GM12865 (cell line): ENCODE results near the gene BAIAP3.

Experiments used
- DNase-seq: peaks from one replicate; pipeline ENCODE4 v3.0.0; 2010; ENCODE audit warnings: low read depth
- H3K4me3 ChIP-seq: 2 replicates; pipeline ENCODE4 v1.5.1; 2011; ENCODE audit warnings: mild to moderate bottlenecking, low read depth, low read length, control low read depth
- TF ChIP-seq, protein P1 (sequence below): IDR thresholded peaks from 2 replicates; pipeline ENCODE4 v1.5.1; 2011; ENCODE audit warnings: low read length, control low read depth, low read depth, inconsistent platforms; ENCODE audit not compliant: insufficient read depth; ENCODE audit errors: missing control alignments

Gene BAIAP3

DNA sequence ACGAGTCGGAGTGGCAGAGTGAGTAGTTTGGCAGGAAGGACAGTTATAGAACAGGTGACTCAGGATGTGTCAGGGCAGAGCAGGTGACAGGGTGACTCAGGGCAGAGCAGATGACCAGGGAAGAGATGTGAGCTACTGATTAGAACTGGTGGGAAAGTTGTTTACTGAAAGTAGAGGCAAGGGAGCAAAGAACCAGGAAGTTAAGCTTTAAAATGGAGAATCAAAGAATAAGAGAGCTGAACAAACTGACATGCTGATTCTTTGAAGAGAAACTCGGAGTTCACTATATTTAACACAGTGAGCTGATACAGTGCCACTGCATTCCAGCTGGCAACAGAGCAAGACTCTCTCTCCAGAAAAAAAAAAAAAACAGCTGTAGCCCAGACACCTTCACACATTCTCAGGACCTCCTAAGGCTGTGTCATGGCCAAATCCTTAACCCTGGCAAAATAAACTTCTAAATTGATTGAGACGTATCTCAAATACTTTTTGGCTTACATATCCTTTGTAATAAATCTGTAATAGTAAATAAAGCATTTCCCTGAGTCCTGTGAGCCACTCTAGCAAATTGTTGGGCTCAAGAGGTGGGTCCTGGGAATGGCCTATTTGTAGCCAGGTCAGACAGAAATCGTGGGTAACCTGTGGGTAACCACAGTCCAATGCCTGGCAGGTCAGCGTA, 36.3 kb upstream of the BAIAP3 start:
- TF ChIP-seq, protein P1, sequence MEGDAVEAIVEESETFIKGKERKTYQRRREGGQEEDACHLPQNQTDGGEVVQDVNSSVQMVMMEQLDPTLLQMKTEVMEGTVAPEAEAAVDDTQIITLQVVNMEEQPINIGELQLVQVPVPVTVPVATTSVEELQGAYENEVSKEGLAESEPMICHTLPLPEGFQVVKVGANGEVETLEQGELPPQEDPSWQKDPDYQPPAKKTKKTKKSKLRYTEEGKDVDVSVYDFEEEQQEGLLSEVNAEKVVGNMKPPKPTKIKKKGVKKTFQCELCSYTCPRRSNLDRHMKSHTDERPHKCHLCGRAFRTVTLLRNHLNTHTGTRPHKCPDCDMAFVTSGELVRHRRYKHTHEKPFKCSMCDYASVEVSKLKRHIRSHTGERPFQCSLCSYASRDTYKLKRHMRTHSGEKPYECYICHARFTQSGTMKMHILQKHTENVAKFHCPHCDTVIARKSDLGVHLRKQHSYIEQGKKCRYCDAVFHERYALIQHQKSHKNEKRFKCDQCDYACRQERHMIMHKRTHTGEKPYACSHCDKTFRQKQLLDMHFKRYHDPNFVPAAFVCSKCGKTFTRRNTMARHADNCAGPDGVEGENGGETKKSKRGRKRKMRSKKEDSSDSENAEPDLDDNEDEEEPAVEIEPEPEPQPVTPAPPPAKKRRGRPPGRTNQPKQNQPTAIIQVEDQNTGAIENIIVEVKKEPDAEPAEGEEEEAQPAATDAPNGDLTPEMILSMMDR, result no peak
- no peak overlapping the region for H3K4me3 ChIP-seq

DNA sequence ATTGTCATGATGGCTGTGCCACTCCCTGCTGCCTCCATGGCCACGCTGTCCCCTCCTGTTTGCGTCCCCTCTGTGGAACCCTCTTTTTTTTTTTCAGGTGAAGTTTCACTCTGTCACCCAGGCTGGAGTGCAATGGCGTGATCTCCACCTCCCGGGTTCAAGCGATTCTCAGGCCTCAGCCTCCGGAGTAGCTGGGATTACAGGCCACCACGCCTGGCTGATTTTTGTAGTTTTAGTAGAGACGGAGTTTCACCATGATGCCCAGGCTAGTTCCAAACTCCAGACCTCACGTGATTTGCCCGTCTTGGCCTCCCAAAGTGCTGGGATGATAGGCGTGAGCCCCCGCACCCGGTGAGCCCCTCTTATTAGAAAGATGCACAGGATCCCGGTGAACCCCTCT, 35.0 kb upstream of the BAIAP3 start:
- TF ChIP-seq, protein P1, result no peak
- no peak overlapping the region for H3K4me3 ChIP-seq
- DNase-seq, result no peak

More for the DNA sequence above, 36.3 kb upstream of the BAIAP3 start:
- DNase-seq, result no peak

DNA sequence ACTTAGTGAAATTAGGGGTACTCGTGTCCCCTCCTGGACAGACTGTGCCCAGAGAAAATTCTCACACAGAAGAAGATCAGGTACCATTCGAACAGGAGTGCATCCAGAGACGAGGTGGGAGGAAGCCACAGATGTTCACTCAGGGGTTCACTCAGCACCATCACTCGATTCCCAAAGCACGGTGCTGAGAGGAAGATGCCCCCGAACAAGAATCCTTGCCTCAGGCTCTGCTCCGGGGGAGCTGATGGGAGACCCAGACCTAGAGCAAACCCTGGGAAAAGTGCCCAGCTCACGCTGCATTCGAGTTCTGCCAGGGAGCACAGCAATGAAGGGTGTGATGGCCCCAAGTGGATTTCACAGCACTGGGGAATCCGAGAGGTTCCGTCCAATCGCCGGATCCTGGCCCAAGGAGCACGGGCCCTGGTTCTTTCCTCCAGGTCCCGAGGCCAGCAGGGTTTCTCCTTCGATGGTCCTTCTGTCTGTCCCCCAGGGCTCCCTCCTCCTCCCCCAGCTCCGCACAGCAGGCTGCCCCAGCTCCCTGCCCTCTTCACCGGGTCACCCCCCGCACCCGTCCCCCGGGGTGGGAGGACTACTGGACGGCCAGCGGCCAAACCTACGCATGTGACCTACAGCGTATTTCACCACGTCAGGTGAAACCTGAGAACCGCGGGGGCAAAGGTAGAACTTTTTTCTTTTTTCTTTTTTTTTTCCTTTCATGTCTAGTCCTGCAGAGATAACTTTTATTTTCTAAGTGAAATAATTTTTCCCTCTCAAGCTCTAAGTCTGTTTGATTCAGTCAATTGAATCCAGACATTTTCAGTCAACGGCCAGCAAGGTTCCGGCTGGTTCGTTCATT, 34.2 kb upstream of the BAIAP3 start:
- TF ChIP-seq, protein P1, result no peak
- DNase-seq, result no peak
- H3K4me3 ChIP-seq, result no peak overlapping the region

DNA sequence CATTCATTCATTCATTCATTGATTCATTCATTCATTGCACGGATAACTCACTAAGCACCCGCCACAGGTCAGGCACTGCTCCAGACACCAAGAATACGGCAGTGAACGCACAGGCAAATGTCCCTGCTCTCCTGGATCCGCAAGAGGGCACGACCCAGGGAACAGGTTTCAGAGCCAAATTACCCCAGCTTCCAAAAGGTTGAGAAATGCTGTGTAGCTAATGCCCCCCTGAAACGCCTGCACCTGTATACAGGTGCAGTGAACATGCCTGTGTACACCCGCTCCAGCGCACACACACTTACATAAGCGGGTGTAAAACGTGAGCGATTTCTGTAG, 33.6 kb upstream of the BAIAP3 start:
- H3K4me3 ChIP-seq, result no peak overlapping the region
- TF ChIP-seq, protein P1, result no peak
- no peak for DNase-seq

DNA sequence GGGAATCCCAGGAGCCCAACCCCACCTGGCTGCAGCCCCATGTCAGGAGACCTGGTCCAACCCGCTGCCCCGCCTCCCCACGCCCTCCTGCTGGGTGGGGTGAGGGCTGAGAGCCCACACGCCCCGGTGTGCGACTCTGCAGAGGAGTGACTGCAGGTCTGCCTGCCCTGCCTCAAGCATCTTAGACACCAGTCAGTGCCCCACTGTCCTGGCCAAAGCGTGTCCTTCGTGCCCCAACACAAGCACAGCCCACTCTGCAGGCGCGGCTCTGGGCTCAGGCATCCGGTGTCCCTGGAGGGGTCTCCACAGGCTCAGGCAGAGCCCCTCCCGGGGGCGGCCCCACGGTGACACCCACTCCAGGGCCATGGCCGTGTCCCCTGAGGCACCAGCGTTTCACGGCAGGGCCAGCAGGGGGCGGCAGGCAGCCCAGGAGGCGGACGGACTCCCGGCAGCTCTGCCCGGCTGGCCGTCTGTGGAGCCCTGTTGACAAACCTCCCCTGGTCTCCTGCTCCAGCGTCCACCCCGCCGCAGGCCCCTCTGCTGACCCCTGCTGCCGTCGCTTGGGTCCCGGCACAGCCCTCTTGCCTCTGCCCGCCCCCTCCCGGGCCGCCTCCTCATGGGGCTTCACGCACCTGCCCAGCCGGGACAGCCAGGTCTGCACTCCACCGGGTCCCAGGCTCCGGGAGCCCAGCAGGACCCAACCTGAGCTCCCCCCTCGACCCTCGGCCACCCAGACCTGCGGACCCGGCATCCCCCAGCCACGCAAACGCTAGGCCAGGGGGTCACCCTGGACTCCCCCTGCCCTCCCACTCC, 32.6 kb upstream of the BAIAP3 start:
- TF ChIP-seq, protein P1, result peak; percentile 97
- peak; percentile 71 for DNase-seq
- no peak overlapping the region; the same call in 1 of the 2 replicates for H3K4me3 ChIP-seq

DNA sequence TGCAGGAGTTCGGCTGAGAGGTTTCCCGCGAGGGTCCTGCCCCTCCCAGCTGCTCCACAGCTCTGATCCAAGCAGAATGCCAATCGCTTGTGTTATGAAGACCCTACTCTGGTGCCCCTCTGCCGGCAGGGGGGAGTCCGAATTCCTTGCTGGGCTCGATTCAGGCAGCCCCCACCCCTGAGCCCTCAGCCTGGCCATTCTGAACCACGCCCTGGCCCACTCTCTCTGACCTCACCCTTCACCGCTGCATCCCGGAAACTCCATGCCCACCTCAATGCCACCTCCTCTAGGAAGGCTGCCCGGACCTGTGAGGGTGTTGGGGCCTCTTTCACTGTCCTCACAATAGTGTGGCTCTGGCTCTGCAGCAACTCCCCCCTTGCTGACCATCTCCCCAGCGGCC, 31.9 kb upstream of the BAIAP3 start:
- no peak for DNase-seq
- TF ChIP-seq, protein P1, result no peak
- no peak overlapping the region for H3K4me3 ChIP-seq
